Activated CD8-positive, alpha-beta memory T cell treated with anti-CD3 and anti-CD28 coated beads for 1 hour (primary cell): Measurements from ENCODE around the gene PACRG.

Experiments
- DNase-seq, 2 donors: peaks; one replicate each; pipeline ENCODE4 v3.0.0-alpha.2; 2020; ENCODE audit warnings: low read depth in 1 of 2; ENCODE audit errors: extremely low read depth in 1 of 2

The PACRG gene

DNA sequence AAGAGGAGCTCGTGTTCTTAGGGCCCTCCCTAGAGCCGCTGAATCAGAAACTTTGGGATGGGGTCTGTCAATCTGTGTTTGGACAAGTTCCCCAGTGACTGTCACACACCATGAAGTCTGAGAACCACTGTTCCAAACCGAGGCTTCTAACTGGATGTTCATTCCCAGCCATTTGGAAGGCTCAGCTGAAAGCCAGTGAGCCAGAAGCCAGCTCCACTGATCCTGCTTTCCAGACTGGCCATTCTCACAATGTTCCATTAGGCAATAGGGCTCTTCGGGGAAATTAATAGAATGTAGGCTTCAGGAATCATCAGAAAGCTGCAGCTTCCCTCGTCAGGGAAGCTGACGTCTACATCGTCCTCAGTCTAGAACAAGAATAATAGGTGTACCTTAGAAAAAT lies 595.9 kb downstream of the PACRG start:
- DNase-seq = no peak

DNA sequence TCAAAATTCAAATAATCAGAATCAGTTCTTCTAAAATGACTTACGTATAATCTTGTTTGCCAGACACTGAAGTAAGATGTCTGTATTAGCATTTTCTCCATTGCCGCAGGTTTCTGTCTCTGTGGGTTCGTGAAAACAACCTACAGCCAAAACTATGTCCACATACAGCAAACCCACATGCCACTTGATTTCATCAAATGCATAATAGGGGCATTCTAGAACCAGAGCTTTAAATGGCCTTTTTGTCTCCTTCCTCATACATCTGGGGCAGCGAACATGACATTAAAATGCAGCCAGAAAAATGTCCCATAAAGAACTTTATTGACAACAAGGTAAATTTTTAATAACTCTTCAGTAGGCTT lies 596.5 kb downstream of the PACRG start:
- no peak for DNase-seq

DNA sequence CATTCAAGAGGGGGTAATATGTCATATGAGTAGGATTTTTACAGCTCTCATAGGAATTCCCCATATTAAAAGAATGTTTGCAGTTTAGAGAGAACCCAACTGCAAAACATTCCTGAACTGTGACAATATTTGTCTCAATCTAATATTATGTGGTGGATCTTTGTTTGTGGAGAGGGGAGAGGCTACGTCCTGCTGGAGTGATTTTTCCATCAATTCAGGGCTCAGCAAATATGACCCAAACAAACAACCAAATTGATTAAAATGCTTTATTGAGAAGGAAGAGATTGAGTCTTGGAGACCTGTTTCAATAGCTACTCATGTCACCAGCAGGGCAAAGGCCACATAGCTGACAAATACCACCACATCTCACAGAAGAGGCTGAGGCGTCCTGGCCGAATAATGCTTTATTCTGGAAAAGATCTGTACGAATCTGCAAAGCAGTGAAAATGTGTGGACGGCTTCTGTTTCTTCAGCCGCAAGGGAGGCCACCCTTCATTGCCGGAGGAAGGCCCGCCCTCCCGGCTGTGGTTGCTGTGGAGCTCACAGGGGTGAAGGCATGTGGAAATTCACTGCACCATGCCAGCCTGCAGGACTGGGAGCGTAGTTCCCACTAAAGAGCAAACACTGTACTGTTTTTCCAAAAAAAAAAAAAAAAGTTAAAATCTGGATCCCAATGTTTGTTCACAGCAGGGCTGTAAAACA lies 597.1 kb downstream of the PACRG start:
- DNase-seq = no peak

DNA sequence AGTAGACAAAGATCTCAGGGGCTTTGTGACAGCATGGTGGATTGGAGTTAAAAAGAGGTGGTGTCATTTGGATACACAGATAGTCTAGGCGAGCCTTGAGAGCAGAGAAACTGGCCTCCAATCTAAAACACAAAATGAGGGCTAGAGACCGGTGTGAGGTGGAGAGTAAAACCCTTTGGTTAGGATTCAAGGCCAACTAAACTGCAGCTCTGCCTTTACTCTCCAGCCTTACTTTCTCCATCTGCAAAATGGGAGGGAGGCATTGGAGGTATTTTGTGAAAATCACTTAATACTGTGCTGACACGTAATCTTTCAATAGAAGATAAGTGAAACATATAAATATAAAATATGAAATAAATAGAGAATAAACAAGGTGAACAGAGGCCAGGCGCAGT lies 597.6 kb downstream of the PACRG start:
- DNase-seq = no peak

DNA sequence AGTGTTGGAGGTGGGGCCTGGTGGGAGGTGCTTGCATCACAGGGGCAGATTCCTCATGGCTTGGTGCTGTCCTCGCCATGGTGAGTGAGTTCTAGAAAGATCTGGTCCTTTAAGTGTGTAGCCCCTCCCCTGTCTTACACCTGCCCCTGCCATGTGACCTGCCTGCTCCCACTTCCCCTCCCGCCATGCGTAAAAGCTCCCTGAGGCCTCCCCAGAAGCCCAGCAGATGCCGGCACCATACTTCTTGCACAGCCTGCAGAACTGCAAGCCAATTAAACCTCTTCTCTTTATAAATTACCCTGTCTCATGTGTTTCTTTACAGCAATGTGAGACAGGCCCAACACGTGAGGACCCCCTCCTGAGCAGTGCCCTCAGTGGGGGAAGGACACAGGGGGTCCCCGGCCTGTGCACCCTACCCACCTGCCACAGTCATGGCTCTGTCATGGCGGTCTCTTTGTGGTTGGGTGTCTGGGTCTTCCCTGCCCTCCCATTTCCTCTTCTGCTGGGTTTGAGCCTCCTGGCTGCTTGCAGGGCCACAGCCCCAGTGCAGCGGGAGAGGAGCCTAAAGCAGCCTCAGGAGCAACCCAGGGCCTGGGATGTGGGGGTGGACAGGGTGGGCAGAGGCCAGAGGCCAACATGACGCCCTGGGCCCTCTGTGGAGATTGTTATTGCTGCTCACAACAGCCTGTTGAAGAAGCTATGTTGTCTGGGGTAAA lies 599.5 kb downstream of the PACRG start:
- DNase-seq = no peak

DNA sequence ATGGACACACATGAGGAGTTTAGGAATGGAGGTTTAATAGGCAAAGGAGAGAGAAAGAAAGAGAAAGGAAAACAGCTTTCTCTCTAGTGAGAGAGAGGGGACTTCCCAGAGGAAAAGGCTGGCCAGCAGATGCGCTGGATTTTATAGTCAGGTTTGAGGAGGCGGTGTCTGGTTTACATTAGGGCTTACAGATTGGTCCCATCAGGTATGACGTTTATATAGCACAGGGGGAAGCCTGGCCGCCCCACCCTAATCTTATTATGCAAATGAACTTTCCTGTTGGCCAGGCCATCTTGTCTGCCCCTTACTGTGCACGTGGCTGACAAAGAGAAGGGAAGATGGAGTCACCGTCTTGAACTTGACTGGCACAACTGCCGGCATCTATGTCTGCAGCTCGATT lies 600.1 kb downstream of the PACRG start:
- no peak for DNase-seq

DNA sequence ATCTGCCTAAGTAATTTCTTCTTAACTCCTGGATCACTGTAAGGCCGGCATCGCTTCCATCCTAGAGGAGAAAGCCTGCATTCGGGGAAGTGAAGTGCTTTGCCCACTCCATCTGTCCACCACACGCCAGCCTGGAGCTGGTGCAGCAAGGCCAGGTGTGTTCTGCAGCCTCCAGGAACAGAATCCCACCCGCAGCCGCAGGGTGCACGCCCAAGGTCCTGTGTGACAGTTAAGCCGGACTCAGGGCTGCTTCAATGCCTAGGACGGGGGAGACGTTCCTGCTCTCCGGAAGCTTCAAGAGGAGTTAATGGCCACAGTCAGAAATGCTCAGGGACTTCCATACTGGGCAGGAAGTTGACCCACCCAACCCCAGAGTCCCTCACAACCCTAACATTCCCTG lies 600.6 kb downstream of the PACRG start:
- no peak for DNase-seq

DNA sequence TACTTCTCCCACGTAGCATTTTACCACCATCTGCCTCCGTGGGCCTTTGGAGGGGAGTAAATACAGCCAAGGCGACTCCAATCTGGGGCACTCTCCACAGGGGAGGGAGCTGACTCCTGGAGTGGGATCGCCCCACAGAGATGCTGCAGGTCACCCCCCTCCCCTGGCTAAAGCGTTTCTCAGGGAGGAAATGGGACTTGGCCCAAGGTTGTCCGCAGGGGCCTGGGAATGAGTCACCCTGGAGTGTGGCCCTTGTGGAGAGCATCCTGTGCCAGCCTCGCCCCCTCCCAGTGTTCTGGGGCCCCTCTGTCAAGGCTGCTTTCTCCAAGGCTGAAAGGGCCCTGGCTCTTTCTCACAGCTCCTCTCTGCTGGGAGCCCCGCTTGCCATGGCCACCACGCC lies 602.2 kb downstream of the PACRG start:
- DNase-seq = no peak

DNA sequence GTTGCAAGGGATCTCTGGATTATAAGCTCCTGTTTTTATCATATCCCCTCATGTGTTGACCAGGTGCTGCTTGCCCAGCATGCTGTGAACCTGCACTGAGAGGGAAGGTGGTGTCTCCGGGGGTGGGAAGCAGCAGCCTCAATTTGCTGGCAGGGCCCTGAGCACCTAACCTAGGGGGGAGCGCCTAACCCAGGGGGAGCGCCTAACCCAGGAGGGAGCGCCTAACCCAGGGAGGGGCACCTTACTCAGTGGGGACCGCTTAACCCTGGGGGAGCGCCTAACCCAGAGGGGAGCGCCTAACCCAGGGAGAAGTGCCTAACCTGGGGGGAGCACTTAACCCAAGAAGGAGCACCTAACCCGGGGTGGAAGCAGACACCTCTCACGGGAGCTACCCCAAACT lies 603.5 kb downstream of the PACRG start:
- DNase-seq = no peak

DNA sequence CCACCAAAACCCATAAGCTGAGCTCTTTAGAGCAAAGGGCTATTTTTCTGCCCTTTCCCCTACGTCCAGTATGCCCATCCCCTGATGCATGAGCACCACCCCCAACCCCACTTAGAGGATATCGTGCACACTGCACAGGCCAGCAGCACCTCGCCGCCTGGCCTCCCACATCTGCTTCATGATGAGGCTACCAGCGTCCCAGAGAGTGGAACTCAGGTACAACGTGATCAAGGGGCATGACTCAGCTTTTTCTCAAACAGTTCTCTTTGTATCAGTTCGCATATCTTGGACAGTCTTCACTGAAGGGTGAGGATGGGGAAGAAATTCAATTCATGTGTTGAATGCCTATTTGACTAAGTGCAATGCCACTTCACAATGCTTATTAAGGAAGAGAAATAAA lies 604.8 kb downstream of the PACRG start:
- DNase-seq = no peak

DNA sequence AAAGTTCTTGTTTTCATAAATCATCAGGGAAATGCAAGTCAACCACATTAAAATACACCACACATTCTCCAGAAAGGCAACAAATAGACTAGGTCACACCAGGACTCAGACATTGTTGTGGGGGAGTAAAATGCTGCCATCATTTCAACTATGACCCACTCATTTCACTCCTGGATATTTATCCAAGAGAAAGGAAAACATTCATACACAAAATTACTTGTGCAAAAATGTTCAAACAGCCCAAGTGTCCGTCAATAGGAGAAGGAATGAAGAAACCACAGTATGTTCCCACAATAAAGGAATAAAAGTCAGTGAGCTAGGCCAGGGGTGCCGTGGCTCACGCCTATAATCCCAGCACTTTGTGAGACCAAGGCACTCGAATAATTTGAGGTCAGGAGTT lies 605.3 kb downstream of the PACRG start:
- no peak for DNase-seq

DNA sequence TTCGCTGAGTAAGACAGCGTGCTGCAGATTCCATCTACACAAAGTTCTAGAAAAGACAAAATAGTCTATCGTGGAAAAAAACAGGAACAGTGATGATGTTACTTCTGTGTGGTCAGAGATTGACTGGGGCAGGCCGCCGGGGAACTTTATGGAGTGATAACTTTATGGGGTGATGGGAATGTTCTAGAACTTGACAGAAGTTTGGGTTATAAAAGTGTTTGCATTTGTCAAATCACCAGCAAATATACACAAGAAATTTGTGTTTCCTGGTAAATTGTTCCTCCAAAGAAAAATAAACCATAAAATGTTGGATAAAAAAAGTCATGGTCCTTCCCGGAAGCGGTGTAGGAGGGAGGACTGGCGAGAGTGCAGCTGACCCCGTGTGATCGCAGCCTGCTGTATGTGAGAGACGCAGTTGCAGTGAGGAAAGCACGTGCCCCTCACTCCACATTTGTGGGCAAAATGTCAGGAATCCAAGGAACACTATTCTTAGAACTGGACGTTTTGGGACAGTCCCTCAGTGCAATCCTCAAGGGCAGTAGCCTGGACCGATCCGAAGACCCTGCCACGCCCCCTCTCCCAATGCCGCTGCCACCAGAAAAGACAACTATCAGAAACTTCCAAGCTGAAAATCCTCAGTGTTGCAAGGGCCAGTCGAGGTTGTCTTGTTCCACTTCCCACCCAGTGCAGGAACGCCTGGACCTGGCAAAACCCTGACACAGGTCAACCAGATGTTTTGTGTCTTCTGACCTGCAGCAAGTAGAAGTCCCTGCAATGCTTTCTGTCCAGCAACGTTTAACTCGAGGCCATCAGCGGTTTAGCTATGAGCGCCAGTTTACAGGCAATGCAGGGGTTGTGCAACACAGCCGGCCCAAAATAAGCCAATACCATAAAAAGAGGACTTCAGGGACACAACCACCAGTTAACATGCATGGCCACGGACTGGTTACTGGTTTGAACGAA lies 606.2 kb downstream of the PACRG start:
- DNase-seq = no peak

DNA sequence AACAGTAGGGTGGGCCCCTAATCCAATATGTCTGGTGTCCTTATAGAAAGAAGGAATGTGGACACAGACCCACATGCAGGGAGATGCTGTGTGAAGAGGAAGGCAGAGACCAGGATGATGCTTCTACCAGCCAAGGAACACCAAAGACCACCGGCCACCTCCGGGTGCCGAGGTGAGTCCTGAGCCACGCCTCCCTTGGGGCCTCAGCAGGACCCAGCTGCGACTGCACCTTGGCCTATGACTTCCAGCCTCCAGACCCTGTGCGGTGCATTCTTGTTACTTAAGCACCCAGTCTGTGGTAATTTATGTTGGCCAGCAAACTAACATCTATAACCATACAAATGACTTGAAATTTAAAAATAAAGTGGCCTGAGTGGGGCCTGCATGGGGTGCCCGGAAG lies 607.3 kb downstream of the PACRG start:
- DNase-seq = no peak

DNA sequence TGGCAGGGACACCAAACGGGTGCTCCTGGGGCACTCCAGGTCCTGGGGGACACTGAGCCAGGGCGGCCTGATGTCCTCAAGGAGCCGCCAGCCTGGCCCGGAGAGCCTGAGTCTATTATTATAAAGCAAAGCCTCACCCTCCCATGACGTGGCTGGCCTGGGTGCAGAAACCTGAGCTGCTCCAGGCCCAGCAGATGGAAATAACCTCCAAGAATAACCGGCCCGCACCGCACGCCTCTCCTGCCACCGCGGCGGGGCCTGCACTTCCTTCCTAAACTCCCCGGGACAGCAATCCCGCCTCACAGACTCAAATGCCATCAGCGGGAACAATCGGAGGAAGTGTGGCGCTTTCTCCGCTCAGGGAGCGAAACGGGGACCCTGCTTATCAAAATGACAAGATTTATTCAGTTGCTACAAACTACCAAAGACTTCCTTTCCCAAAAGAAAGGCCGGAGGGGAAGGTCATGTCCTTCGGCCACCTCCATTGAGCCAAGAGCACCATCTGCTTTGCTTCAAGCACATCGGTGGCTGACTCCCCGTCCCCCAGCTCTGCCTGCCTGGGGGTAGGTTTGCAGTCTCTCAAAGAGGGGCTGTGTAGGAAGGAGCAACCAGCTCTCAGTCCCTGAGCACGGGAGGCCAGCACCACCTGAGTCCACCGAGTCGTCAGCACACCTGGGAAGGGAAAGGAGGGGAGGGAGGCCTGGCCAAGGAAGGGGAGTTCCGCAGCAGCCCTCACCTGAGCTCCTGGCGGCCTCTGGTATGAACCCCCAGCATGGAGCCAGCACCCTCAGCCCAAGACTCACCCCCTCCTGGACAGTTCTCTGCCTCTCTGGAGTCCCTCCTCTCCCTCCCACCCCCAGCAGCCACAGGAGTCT lies 608.1 kb downstream of the PACRG start:
- DNase-seq = no peak

DNA sequence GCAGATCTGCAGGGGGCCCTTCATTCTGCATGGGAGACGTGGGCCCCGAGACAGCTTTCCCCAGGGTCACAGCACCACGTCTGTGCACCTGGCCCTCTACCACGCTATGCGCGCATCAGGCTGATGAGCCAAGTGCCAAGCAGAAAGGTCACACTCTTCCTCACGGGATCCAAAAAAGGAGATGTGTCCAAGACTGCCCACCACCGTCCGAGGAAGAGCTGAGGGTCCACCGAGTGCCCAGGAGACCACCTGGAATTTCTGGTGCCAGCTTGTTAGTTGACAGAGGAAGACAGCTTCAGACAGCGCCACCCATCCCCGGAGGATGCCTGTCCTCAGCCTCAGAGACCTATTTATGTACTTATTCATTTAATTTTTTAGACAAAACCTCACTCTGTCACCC lies 609.2 kb downstream of the PACRG start:
- no peak for DNase-seq

DNA sequence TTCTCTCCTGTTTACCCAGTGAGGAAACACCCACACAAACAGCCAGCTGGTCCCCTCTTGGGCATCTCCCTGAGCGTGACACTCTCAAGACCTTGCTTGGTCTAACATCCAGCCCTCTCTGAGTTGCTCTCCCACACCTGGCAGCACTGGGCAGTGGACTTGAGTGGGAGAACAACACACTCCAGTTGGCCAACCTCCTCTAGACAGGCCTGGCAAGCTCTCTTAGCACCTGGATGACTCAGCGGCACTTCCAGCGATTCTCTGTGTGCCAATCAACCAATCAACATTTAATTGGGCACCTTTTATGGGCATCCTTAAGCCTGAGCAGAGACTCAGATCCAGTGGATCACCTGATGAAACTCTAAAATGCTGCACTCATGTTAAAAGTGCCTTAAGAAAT lies 610.2 kb downstream of the PACRG start:
- no peak for DNase-seq

DNA sequence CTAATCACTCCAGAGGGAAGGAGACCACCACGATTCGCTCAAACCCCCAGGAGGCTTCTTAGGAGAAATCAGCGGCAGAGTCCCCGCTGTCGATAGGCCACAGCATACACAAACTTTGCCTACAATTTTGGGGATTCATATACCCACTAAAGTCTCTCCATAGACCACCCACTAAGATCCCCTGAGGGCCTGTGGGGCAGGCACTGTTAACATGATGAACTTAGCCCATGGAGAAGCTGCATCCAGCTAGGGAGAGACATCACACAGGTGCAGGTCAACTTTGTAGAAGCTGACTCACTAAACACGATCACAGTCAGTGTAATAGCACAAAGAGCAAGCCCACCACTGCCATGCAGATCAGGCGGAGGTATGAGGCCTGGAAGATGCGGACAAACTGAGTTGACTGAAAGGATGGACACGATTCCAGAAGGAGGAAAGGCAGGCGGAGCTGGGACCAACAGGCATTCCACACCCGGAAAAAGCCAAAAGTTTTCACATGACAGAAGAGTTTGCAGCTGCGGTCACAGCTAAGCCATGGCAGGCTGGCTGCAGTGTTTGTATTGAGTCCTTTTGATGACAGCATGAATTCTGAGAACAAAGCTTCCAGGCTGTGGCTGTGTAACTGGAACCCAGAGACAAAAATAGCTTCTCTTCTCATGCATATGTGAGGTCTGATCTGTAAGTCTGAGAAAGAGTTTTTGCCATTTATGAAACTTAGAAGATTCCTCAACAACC lies 611.1 kb downstream of the PACRG start:
- DNase-seq = no peak

DNA sequence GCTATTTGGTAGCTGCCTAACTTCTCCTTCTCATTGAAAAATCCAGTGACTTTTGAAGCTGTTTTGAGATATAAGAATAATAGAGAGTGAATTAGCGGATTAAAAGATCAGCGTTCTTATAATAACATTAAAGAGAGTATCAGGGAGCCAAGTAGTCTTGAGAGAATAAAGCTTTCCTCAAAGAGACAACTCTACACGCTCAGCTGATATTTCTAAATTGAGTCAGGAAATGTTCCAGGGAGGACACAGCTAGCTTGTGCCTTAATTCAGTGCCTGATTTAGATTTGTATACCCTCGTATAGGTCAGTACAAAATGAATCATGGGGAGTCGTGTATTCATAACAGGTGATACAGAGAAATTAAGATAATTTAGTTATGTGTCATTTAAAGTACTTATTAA lies 611.7 kb downstream of the PACRG start:
- no peak for DNase-seq

DNA sequence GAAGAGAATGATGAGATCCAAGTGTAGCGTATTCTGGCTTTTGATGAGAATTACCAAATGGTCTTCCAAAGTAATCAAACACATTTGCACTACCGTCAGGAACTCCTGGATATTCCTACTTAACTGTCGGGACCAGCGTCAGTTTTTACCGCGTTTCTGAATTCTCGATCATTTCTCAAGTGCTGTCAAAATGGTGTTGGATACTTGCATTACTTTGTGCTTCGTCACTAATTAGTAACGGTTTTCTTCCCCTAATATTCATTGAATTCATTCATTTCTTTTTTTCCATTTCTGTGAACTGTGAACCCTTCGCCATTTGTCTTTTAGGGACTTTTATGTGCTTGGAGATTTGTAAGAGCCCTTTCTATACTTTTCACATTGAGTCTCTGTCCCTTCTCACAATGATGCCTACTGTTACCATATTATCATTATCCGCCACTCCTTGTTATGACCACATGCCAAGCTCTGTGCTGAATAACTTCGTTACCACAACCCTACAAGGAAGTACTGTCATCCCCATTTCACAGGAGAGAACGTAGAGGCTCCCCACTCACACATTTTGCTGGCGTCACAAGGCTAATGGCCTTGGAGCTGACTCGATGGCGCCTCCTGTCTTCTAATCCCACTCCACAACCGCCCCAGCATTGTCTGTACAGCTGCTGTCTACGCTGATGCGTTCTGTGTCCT lies 612.6 kb downstream of the PACRG start:
- DNase-seq = no peak
